Measurements from ENCODE around the gene CFHR2. TPM values are rescaled to one million over a fixed set of nuclear protein-coding genes. Genes with fewer than 3 reads are reported as not detected.
"Not testable (repeated sequence)": the region's sequence is repeated elsewhere in the genome, so short reads cannot be mapped to it uniquely, and the experiment has no call there.

CFHR2 gene
- not detected for total RNA-seq
- long read RNA-seq = 0 reads

GRCh38 chr1:196943568-196943967 is at the start of gene CFHR2:
Gene CFHR2, plus strand, starts transcription at chr1:196943738. Its CDS starts 143 bp downstream, at chr1:196943881.
- DNase-seq; intact Hi-C loops (cut with DNase I); ATAC-seq (ENCODE audit: poor library complexity): not testable (repeated sequence)

DNA sequence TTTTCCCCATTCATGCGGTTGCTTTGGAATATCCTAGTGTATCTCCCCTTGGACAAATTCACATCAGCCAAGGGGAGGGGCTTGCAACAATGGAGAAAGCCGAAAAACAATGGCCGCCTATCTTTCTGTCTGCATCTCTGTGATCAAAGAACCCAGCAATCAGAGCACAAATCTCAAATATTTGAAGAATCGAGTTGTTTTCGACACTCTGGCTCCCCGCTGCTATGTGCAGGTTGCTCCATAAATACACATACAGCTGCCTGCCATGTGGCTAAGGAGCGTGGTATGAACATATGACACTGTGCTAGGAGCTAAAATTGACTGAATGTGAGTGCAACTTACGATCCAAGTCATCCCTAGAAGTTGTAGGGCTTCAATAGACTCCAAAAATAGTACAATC is 47.2 kb upstream of the CFHR2 start:
- DNase-seq = no peak
- no peak for ATAC-seq (ENCODE audit: poor library complexity)
- intact Hi-C loops (cut with DNase I) = no loop called here

GRCh38 chr1:196897158-196897828 is 46.2 kb upstream of the CFHR2 start:
- intact Hi-C loops (cut with DNase I) = no loop called here
- DNase-seq (no peak), ATAC-seq (ENCODE audit: poor library complexity) (no peak)

- ATAC-seq (ENCODE audit: poor library complexity) (no peak), DNase-seq (no peak)
- intact Hi-C loops (cut with DNase I) = no loop called here
These were observed 41.2 kb upstream of the CFHR2 start for GRCh38 chr1:196902344-196902743.

DNA sequence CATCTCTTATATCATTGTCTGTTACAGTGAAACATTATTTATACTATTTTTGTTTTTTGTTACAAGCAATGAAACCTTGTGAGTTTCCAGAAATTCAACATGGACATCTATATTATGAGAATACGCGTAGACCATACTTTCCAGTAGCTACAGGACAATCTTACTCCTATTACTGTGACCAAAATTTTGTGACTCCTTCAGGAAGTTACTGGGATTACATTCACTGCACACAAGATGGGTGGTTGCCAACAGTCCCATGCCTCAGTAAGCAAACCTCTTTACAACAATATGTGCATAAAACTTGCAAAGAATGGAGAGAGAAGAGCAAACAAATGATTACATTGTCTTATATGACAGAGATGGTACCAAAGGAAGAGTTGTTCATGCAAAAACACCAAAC is 33.3 kb upstream of the CFHR2 start:
- ATAC-seq (ENCODE audit: poor library complexity) (no peak), DNase-seq (no peak)
- intact Hi-C loops (cut with DNase I) = no loop called here

- ATAC-seq (ENCODE audit: poor library complexity); DNase-seq; intact Hi-C loops (cut with DNase I): not testable (repeated sequence)
These were observed 31.3 kb upstream of the CFHR2 start for GRCh38 chr1:196912283-196912682.

DNA sequence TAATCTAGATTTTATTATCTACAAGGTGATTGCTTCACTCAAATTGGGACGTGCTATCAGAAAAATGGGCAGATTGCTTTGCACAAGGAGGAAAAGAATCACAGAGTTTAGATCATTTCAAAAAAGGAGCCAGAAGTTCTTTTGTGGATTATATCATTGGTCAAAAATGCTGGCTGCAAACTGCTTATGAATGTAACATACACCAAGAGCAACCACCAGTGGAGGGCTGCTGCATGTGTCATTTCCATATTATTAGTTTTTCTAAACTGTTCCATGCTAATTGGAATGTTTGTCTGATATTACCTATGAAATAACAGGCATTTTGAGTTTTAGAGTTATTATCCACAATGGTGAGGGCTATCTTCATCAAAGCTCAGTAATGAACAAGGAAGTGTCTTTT is 16.7 kb upstream of the CFHR2 start:
- intact Hi-C loops (cut with DNase I); DNase-seq; ATAC-seq (ENCODE audit: poor library complexity): not testable (repeated sequence)

GRCh38 chr1:196932853-196933252 is 10.7 kb upstream of the CFHR2 start:
- intact Hi-C loops (cut with DNase I); DNase-seq; ATAC-seq (ENCODE audit: poor library complexity): not testable (repeated sequence)

DNA sequence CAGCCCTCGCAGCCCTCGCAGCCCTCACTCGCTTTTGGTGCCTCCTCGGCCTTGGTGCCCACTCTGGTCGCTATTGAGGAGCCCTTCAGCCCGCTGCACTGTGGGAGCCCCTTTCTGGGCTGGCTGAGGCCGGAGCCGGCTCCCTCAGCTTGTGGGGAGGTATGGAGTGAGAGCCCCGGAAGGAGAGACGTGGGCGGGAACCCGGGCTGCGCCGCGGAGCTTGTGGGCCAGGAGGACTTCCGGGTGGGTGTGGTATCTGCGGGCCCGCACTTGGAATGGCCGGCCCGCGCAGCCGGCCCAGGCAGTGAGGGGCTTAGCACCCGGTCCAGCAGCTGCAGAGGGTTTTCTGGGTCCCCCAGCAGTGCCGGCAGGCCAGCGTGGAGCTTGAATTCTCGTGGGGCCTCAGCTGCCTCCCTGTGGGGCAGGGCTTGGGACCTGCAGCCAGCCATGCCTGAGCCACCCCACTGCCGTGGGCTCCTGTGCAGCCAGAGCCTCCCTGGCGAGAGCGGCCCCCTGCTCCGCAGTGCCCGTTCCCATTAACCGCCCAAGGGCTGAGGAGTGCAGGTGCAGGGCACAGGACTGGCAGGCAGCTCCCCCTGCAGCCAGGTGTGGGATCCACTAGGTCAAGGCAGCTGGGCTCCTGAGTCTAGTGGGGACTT is 9.9 kb upstream of the CFHR2 start:
- intact Hi-C loops (cut with DNase I) = no loop called here
- DNase-seq = peak; percentile 29
- ATAC-seq (ENCODE audit: poor library complexity) = no peak

- DNase-seq; ATAC-seq (ENCODE audit: poor library complexity); intact Hi-C loops (cut with DNase I): not testable (repeated sequence)
These were observed 2.1 kb upstream of the CFHR2 start for GRCh38 chr1:196941474-196941873.

DNA sequence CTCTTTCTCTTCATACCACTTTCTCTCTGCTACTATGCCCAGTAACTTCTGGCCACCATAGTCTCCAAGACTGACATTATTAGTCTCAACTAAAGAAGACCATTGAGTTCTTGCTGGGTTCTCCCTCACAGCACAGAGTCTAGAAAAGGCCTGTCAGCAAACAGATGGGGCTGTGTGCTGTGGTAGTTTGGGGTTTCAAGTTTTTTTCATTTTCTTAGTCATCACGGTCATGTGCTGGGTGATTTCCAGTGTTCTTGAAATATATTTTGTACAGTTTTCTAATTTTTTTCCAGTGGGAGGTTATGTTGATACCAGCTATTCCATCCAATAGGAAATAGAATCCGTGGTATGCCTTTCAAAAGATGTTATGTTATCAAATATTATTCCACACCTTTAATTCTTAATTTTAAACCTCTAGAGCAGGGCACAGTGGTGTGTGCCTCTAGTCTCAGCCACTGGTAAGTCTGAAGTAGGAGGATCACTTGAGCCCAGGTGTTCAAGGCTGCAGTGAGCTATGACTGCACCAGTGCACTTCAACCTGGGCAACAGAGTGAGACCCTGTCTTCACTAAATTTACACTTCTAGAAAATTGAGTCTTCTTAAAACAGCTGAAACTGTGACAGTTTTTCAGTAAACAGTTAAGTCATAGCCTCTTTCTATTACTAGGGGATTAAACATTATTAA is 8.3 kb downstream of the CFHR2 start:
- intact Hi-C loops (cut with DNase I) = no loop called here
- DNase-seq (no peak), ATAC-seq (ENCODE audit: poor library complexity) (no peak)

GRCh38 chr1:196954778-196955177 is 11.2 kb downstream of the CFHR2 start:
- no peak for ATAC-seq (ENCODE audit: poor library complexity)
- no peak for DNase-seq
- intact Hi-C loops (cut with DNase I) = no loop called here

DNA sequence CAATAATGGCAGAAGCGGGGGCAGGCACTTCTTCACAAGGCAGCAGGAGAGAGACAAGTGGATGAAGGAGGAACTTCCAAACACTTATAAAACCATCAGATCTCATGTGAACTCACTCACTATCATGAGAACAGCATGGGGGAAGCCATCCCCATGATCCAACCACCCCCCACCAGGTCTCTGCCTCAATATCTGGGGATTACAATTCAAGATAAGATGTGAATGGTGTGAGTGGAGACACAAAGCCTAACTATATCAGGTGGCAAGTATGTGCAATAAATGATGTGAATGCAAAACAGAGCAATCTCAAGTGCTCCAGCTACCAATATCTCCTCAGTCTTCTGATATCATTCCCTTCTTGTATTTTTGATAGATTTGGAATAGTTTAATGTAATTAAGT is 12.4 kb downstream of the CFHR2 start:
- intact Hi-C loops (cut with DNase I) = no loop called here
- ATAC-seq (ENCODE audit: poor library complexity) (no peak), DNase-seq (no peak)

DNA sequence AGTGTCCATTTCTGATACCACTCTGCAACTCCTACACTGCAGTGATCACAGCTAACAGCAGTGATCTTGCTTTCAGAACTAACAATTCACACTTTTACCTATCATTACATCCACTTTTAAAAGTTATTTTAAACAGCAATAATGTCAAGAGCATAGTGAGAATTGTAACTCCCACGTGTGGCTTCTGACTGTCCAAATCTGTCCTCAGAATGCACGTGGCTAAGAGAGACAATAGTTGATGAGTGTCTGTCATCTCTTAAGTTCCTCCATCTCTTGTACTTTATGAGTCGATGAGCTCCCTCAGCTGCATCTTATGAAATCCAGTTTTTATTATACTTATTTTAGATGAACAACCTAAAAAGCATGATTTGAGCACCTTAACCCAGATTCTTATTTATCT is 17.3 kb downstream of the CFHR2 start:
- DNase-seq = no peak
- no peak for ATAC-seq (ENCODE audit: poor library complexity)
- intact Hi-C loops (cut with DNase I) = no loop called here

GRCh38 chr1:196970182-196970581 is 26.6 kb downstream of the CFHR2 start:
- no peak for DNase-seq
- intact Hi-C loops (cut with DNase I) = no loop called here
- no peak for ATAC-seq (ENCODE audit: poor library complexity)

GRCh38 chr1:196976278-196976677 is 32.7 kb downstream of the CFHR2 start:
- ATAC-seq (ENCODE audit: poor library complexity) = no peak
- no peak for DNase-seq
- intact Hi-C loops (cut with DNase I) = no loop called here

DNA sequence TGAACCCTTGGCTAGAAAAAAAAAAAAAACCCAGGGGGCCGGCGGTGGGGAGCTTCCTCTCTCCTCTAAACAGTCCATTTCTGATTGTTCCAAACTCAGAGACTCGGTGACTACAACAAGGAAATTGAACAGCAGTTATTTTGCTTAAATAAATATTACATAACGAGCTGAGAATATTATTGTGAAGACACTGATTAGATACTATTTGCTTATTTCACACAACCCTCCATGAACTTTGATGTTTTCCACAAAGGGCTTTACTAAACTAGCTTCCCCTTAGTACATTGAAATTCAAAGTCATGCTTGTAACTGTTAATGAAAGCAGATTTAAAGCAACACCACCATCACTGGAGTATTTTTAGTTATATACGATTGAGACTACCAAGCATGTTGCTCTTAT is 33.7 kb downstream of the CFHR2 start, which contains the start of gene CFHR5:
CFHR5 (plus strand) TSS at position 279 of the 400 bp plus-strand sequence; CDS start at position 388, 109 bp downstream.
- ATAC-seq (ENCODE audit: poor library complexity) (no peak), DNase-seq (no peak)
- intact Hi-C loops (cut with DNase I) = no loop called here

GRCh38 chr1:196980859-196981258 is 37.3 kb downstream of the CFHR2 start:
- no peak for DNase-seq
- ATAC-seq (ENCODE audit: poor library complexity) = no peak
- intact Hi-C loops (cut with DNase I) = no loop called here

- intact Hi-C loops (cut with DNase I); ATAC-seq (ENCODE audit: poor library complexity); DNase-seq: not testable (repeated sequence)
These were observed 38.7 kb downstream of the CFHR2 start for GRCh38 chr1:196982247-196982646.
